ENCODE data around the gene PPOX. TPM values are rescaled to one million over a fixed set of nuclear protein-coding genes. Genes with fewer than 3 reads are reported as not detected.

Gene PPOX
- total RNA-seq, 2 donors from 2014 or later: 46.4 to 47.2 TPM

DNA sequence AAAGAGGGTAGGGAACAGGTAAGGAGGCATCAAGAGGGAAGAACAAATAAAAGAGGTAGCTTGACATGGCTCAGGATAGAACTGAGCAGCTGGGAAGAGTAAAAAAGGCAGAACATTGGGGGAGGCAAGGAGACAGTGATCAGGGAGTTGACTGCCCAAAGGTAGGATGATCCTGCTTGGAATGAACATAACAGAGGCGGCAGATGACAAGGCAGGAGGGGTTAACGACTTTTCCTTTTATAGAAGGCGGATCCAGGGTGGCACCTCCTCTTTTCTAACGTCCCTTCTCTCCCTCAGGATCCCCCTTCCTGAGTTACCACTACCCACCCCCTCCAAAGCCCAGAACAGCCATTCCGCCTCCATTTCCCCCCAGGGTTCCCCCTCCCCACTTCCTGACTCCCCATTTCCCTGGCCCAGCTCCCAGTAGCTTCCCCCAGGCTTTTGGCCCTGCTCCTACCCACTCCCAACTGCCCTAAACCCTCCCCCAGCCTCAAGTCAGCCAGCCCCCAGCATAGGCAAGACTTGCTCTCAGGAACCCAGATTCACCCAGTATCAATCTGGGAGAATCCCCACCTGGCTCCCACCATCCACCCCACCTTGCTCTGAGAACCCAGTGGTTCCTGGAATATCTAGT lies 33.4 kb downstream of the PPOX start:
- H3K27me3 ChIP-seq (ENCODE audit: control insufficient read depth, insufficient read depth, low read length, poor library complexity, severe bottlenecking): no peaks in the 10 kb centered on the region
- H3K27ac ChIP-seq (ENCODE audit: low read depth, low read length): no peak overlapping the region
- 53 to 80% methylated on average over 3 to 5 of the region's 5 CpGs for WGBS, 2 experiments (ENCODE audit: insufficient coverage in 1 of 2, insufficient read length in 1 of 2)
- DNase-seq: peak; percentile 45
- H3K36me3 Mint-ChIP-seq (ENCODE audit: low read depth): peaks cover 14% of the 10 kb centered on the region
- H3K9ac ChIP-seq (ENCODE audit: extremely low read depth, low read length, poor library complexity, severe bottlenecking): no peak overlapping the region
- no peak overlapping the region for H3K27ac Mint-ChIP-seq
- H3K9me3 ChIP-seq (ENCODE audit: control insufficient read depth, low read length): no peaks in the 10 kb centered on the region
- H3K27me3 Mint-ChIP-seq (ENCODE audit: insufficient read depth): no peaks in the 10 kb centered on the region
- H3K9me3 Mint-ChIP-seq: no peaks in the 10 kb centered on the region
- H3K4me1 Mint-ChIP-seq: peaks cover 50% of the 10 kb centered on the region
- TF ChIP-seq, protein P1, sequence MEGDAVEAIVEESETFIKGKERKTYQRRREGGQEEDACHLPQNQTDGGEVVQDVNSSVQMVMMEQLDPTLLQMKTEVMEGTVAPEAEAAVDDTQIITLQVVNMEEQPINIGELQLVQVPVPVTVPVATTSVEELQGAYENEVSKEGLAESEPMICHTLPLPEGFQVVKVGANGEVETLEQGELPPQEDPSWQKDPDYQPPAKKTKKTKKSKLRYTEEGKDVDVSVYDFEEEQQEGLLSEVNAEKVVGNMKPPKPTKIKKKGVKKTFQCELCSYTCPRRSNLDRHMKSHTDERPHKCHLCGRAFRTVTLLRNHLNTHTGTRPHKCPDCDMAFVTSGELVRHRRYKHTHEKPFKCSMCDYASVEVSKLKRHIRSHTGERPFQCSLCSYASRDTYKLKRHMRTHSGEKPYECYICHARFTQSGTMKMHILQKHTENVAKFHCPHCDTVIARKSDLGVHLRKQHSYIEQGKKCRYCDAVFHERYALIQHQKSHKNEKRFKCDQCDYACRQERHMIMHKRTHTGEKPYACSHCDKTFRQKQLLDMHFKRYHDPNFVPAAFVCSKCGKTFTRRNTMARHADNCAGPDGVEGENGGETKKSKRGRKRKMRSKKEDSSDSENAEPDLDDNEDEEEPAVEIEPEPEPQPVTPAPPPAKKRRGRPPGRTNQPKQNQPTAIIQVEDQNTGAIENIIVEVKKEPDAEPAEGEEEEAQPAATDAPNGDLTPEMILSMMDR (conservative IDR thresholded peaks at IDR 0.05): no peak
- no peak overlapping the region for H3K4me3 Mint-ChIP-seq
- H3K4me3 ChIP-seq (ENCODE audit: low read length): no peak overlapping the region
- H3K4me1 ChIP-seq (ENCODE audit: control insufficient read depth, insufficient read depth, low read length): peaks cover 18% of the 10 kb centered on the region
- peaks cover 14% of the 10 kb centered on the region for H3K36me3 ChIP-seq (ENCODE audit: control insufficient read depth, insufficient read depth, low read length)

DNA sequence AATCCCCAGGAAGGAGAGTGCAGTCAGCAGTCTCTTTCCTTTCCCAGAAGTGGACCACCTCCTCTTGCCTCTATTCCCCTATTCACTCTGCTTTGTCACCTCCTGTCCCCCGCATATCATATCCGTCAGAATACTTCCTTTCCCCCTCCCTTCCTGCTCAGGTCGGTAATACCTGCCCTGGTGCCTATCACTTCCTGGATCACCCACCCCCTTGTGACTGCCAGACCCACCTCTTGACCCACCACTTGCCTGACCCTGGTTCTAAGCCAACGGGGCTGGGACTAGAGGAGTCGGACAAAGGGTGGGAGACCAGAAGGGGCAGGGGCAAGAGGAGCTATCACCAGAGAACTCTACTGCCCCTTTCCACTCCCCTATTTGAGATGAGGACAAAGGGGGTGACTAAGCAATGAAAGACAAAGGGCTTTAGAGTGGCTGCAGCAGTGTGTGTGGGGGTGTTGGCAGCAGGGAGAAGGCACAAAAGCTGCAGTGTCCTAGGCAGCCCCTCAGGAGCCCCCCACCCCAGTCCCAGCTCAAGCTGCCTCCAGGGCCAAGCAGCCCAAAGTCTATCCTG lies 34.3 kb downstream of the PPOX start:
- Mint-ChIP-seq H3K36me3 (ENCODE audit: low read depth) (peaks cover 19% of the 10 kb centered on the region), H3K4me3 (no peak overlapping the region), H3K9me3 (no peaks in the 10 kb centered on the region), H3K27ac (peak overlapping the region; percentile 93), H3K4me1 (peaks cover 50% of the 10 kb centered on the region), H3K27me3 (ENCODE audit: insufficient read depth) (no peaks in the 10 kb centered on the region)
- H3K9ac ChIP-seq (ENCODE audit: extremely low read depth, low read length, poor library complexity, severe bottlenecking): no peak overlapping the region
- DNase-seq: peak; percentile 64
- H3K27me3 ChIP-seq (ENCODE audit: control insufficient read depth, insufficient read depth, low read length, poor library complexity, severe bottlenecking): no peaks in the 10 kb centered on the region
- H3K9me3 ChIP-seq (ENCODE audit: control insufficient read depth, low read length): no peaks in the 10 kb centered on the region
- WGBS, 2 experiments (ENCODE audit: insufficient coverage in 1 of 2, insufficient read length in 1 of 2): 47 to 74% methylated on average over 3 to 5 of the region's 5 CpGs
- H3K27ac ChIP-seq (ENCODE audit: low read depth, low read length): peak overlapping the region; percentile 70
- H3K4me1 ChIP-seq (ENCODE audit: control insufficient read depth, insufficient read depth, low read length): peaks cover 18% of the 10 kb centered on the region
- no peak overlapping the region for H3K4me3 ChIP-seq (ENCODE audit: low read length)
- H3K36me3 ChIP-seq (ENCODE audit: control insufficient read depth, insufficient read depth, low read length): peaks cover 22% of the 10 kb centered on the region
- TF ChIP-seq, protein P1 (conservative IDR thresholded peaks at IDR 0.05): no peak

DNA sequence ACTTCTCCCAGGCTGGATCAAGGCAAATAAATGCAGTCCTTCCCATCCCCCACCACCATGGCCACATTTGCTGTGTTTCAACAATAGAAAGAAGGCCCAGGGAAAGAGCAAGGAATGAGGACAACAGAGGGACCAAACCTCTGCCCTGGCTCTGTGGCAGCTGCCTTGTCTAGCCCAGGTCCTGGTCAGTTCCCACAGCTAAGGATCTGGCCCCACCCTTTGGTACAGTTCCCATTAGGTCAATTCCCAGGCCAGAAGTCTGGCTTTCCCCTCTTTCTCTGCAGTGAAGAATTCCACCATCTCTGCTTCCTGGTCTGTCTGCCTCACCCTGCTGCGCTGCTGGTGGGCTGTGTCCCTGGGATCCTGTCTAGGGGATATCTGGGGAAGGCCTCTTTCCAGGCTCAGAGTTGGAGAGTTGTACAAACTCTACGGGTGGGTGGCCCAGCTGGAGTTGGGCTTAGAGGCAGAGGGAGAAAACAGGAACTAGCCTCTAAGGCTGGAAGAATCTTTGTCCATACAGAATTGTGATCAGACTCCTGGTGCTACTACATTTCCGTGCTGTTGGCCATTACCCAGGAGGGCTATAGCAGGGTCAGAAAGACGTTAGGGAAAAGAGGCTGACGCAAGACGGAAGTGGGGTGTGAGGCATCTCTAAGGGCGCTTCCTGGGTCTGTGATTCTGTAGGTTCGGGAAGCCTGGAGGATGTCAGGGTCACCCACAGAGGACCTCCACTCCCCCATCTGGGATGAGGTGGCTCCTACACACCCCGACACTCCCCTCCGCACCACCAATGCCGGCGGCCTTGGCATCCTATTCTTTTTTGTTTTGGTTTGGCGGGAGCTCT lies 35.0 kb downstream of the PPOX start:
- WGBS, 2 experiments (ENCODE audit: insufficient coverage in 1 of 2, insufficient read length in 1 of 2): 85 to 93% methylated on average over 12 to 13 of the region's 13 CpGs
- H3K9ac ChIP-seq (ENCODE audit: extremely low read depth, low read length, poor library complexity, severe bottlenecking): no peak overlapping the region
- TF ChIP-seq, protein P1 (conservative IDR thresholded peaks at IDR 0.05): no peak
- no peak overlapping the region for H3K4me3 ChIP-seq (ENCODE audit: low read length)
- peak; percentile 63 for DNase-seq
- H3K4me3 Mint-ChIP-seq: peak overlapping the region; percentile 88
- peaks cover 29% of the 10 kb centered on the region for H3K36me3 ChIP-seq (ENCODE audit: control insufficient read depth, insufficient read depth, low read length)
- no peaks in the 10 kb centered on the region for H3K27me3 Mint-ChIP-seq (ENCODE audit: insufficient read depth)
- H3K27me3 ChIP-seq (ENCODE audit: control insufficient read depth, insufficient read depth, low read length, poor library complexity, severe bottlenecking): no peaks in the 10 kb centered on the region
- peaks cover 50% of the 10 kb centered on the region for H3K4me1 Mint-ChIP-seq
- H3K27ac Mint-ChIP-seq: peak overlapping the region; percentile 93
- no peaks in the 10 kb centered on the region for H3K9me3 Mint-ChIP-seq
- peaks cover 18% of the 10 kb centered on the region for H3K4me1 ChIP-seq (ENCODE audit: control insufficient read depth, insufficient read depth, low read length)
- H3K9me3 ChIP-seq (ENCODE audit: control insufficient read depth, low read length): no peaks in the 10 kb centered on the region
- H3K27ac ChIP-seq (ENCODE audit: low read depth, low read length): peak overlapping the region; percentile 88
- peaks cover 21% of the 10 kb centered on the region for H3K36me3 Mint-ChIP-seq (ENCODE audit: low read depth)

Measured in endodermal cell (in vitro differentiated cells).